ENCODE results near the gene HTR3B.

DNA sequence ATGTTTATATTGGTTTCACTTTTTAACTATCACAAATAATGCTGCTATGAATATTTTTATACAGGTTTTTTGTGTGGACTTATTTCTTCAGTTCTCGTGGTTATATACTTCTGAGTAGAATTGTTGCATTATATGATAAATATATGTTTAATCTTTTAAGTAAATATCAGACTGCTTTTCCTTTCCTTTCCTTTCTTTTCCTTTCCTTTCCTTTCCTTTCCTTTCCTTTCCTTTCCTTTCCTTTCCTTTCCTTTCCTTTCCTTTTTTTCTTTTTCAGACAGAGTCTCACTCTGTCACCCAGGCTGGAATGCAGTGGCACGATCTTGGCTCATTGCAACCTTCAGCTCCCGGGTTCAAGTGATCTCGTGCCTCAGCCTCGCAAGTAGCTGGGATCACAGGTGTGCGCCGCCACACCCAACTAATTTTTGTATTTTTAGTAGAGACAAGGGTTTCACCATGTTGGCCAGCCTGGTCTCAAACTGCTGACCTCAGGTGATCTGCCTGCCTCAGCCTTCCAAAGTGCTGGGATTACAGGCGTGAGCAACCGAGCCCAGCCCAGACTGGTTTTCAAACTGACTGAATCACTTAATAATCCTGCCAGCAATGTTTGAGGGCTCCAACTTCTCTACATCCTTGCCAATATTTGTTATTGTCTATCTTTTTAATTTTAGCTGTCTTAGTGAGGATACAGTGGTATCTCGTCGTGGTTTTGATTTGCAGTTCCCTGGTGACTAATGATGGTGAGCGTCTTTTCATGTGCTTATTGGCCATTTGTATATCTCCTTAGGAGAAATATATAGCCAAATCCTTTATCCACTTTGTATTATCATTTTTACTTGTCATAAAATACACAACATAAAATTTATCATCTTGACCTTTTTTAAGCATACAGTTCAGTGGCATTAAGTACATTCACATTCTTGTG is 21.9 kb downstream of the HTR3B start:
- TF ChIP-seq POLR2A (IDR thresholded peaks at IDR 0.05; ENCODE audit: low read length) (no peak), GATA1 (IDR thresholded peaks at IDR 0.05; ENCODE audit: low read depth, low read length) (no peak)

Measured in erythroblast (primary cell).